Spleen (tissue), 11 donors: ENCODE measurements around the gene FGF10. TPM values are rescaled to one million over a fixed set of nuclear protein-coding genes. Genes with fewer than 3 reads are reported as not detected.

Experiments used
- DNase-seq: peaks from one replicate; pipeline ENCODE4 v3.0.0-alpha.2; 2020
- H3K27ac ChIP-seq, 8 donors: fragments of 200-600 bp; sonication (generic) in 7 of 8; 1 replicate in 4 of 8; 2 replicates in 4 of 8; pipeline versions ENCODE4 v1.5.0 to v1.8.0; 2016 to 2021; ENCODE audit warnings: inconsistent platforms in 4 of 8, mild to moderate bottlenecking in 4 of 8, moderate library complexity in 1 of 8
- H3K27me3 ChIP-seq, 7 donors: fragments of 200-600 bp; sonication (generic) in 6 of 7; replicated peaks in 1 of 7; 1 replicate in 4 of 7; 2 replicates in 3 of 7; pipeline versions ENCODE4 v1.5.0 to v1.8.0; 2016 to 2021; ENCODE audit warnings: inconsistent platforms in 3 of 7, mild to moderate bottlenecking in 1 of 7
- H3K36me3 ChIP-seq, 6 donors: fragments of 200-600 bp; sonication (generic) in 5 of 6; 1 replicate in 4 of 6; 2 replicates in 2 of 6; pipeline versions ENCODE4 v1.5.0 to v1.8.0; 2016 to 2021; ENCODE audit warnings: inconsistent platforms in 2 of 6
- H3K4me1 ChIP-seq, 6 donors: fragments of 200-600 bp; sonication (generic) in 5 of 6; 1 replicate in 3 of 6; 2 replicates in 3 of 6; pipeline versions ENCODE4 v1.5.0 to v1.8.0; 2016 to 2021; ENCODE audit warnings: inconsistent platforms in 3 of 6
- H3K4me3 ChIP-seq, 8 donors: fragments of 200-600 bp; sonication (generic) in 7 of 8; 1 replicate in 4 of 8; 2 replicates in 4 of 8; pipeline versions ENCODE4 v1.5.0 to v1.8.0; 2016 to 2021; ENCODE audit warnings: inconsistent platforms in 4 of 8, mild to moderate bottlenecking in 4 of 8, moderate library complexity in 2 of 8
- H3K9me3 ChIP-seq, 8 donors: fragments of 200-600 bp; sonication (generic) in 7 of 8; 1 replicate in 4 of 8; 2 replicates in 4 of 8; pipeline versions ENCODE4 v1.5.0 to v1.8.0; 2016 to 2021; ENCODE audit warnings: inconsistent platforms in 4 of 8
- CTCF ChIP-seq, 11 experiments: fragments of 200-600 bp in 7 of 11; fragments of 450-650 bp in 4 of 11; sonication (generic) in 4 of 11; IDR thresholded peaks in 8 of 11; conservative IDR thresholded peaks in 3 of 11; 1 replicate in 7 of 11; 2 replicates in 4 of 11; pipeline versions ENCODE4 v1.4.0 to v1.8.0; 2016 to 2021; ENCODE audit warnings: antibody characterized with exemption in 11 of 11, inconsistent platforms in 4 of 11, mild to moderate bottlenecking in 1 of 11
- POLR2A ChIP-seq, 3 donors: fragments of 450-650 bp; IDR thresholded peaks; one replicate each; pipeline ENCODE4 v1.5.1; 2017; ENCODE audit warnings: antibody characterized with exemption in 3 of 3, mild to moderate bottlenecking in 1 of 3
- POLR2AphosphoS5 ChIP-seq, 3 donors: sonication (generic); formaldehyde crosslinking; IDR thresholded peaks; one replicate each; pipeline ENCODE4 v1.5.1; 2017; ENCODE audit warnings: antibody characterized with exemption in 3 of 3
- WGBS, 5 donors: extraction: QIAGEN DNeasy Blood & Tissue Kit in 3 of 5; methylation state at CpG; one replicate each; pipeline versions ENCODE4 v1.1.5 to v1.1.7; 2013 to 2018; 5-methylcytosine and 5-hydroxymethylcytosine counted together
- intact Hi-C: fragments of 100-400 bp; cut with DNase I; formaldehyde crosslinking; loops from one replicate; pipeline ENCODE4 v1.15.0; 2023; ENCODE audit warnings: low total_unique reads
- polyA plus RNA-seq, 3 donors: library from polyadenylated mRNA; stranded (reverse); fragments of 200-250 nt; gene quantifications; one replicate each; pipeline ENCODE4 v1.2.1, GENCODE V29; 2013
- total RNA-seq, 7 donors: library from RNA; depleted of rRNA in 3 of 7; stranded (reverse); fragments of >200 nt in 3 of 7; fragmentation: NEBNext Ultra II Directional in 4 of 7; extraction: Animal tissue kit (Norgen Biotek cat#: 25700) in 4 of 7; gene quantifications; one replicate each; pipeline versions ENCODE4 v1.1.0 to v1.2.1, GENCODE V29; 2016 to 2021
- donor health status: healthy with polysubstance abuse.
- donor health status: DM: no; HTN: no; CAD: no; lungs with moderate emphysema.
- donor health status: DM: no; HTN: no; CAD: no.
- donor health status: Bipolar disorder and iron deficiency.
- donor health status: healthy.
- donor health status: DM: no; HTN: no; CAD: no.
- donor health status: DM: yes; HTN: yes; CAD: no.

FGF10 gene
- total and polyA plus RNA-seq, 10 donors: 0.03 to 0.22 TPM; not detected in 8

- DNase-seq: no peak
- Histone ChIP-seq H3K27me3 (no peaks in the 10 kb centered on the region), H3K4me3 (no peak overlapping the region), H3K36me3 (no peaks in the 10 kb centered on the region), H3K4me1 (no peaks in the 10 kb centered on the region), H3K9me3 (no peaks in the 10 kb centered on the region), H3K27ac (no peak overlapping the region)
- no peak for TF ChIP-seq POLR2A (IDR thresholded peaks at IDR 0.05)
- TF ChIP-seq CTCF (IDR thresholded peaks at IDR 0.05 in 8 of 11, conservative IDR thresholded peaks at IDR 0.05 in 3 of 11): no peak
- no peak for TF ChIP-seq POLR2AphosphoS5 (IDR thresholded peaks at IDR 0.05)
- intact Hi-C loops: no loop called here
- 77 to 85% (median 83%) methylated on average over 4 of the region's 4 CpGs for WGBS, 5 donors
These were observed 131.4 kb downstream of the FGF10 start for GRCh38 chr5:44257653-44258365.

DNA sequence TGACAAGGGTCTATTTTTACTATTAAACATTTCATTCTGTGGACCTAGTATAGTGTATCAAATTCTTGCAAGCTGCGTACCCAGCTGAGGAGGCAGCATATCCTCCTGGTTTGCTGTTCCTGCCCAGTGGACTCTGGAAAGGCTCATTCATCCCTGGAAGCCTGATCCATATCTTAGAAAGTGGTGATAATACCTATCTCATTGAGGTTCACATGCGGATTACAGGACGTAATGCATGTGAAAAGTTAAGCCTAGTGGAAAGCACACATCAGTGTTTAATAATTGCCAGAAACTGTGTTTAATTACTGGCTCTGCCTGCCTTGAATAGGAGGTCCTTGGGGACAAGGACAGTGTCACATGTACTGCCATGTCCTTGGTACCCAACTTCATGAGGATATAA is 132.0 kb downstream of the FGF10 start:
- Histone ChIP-seq H3K4me3 (no peak overlapping the region), H3K36me3 (no peaks in the 10 kb centered on the region), H3K27me3 (no peaks in the 10 kb centered on the region), H3K9me3 (no peaks in the 10 kb centered on the region), H3K27ac (no peak overlapping the region), H3K4me1 (no peaks in the 10 kb centered on the region)
- 75 to 88% (median 79%) methylated on average over 3 of the region's 3 CpGs for WGBS, 5 donors
- TF ChIP-seq CTCF (IDR thresholded peaks at IDR 0.05 in 8 of 11, conservative IDR thresholded peaks at IDR 0.05 in 3 of 11) (no peak), POLR2A (IDR thresholded peaks at IDR 0.05) (no peak), POLR2AphosphoS5 (IDR thresholded peaks at IDR 0.05) (no peak)
- intact Hi-C loops: no loop called here
- no peak for DNase-seq
